Fibroblast of villous mesenchyme (primary cell): Measurements from ENCODE around the gene PCDHGA10. TPM values are rescaled to one million over a fixed set of nuclear protein-coding genes. Genes with fewer than 3 reads are reported as not detected.
A peak's percentile ranks its signal among the peaks of the same experiment; 100 is the strongest.

Experiments used
- DNase-seq: peaks from one replicate; pipeline ENCODE4 v3.0.0-alpha.2; 2010; ENCODE audit warnings: low read depth
- H3K4me3 ChIP-seq: 2 replicates; pipeline ENCODE4 v1.5.1; 2011; ENCODE audit warnings: low read depth, mild to moderate bottlenecking, low read length
- total RNA-seq: library from RNA; depleted of rRNA; stranded (reverse); fragments of >200 nt; gene quantifications from 2 replicates; pipeline ENCODE4 v1.2.3, GENCODE V29; 2012
- TF ChIP-seq, protein P1 (sequence below): IDR thresholded peaks from 2 replicates; pipeline ENCODE4 v1.5.1; 2012; ENCODE audit warnings: low read depth, mild to moderate bottlenecking, low read length; ENCODE audit not compliant: insufficient read depth

Gene PCDHGA10
- total RNA-seq = 11.7 and 12.2 TPM in 2 replicates

DNA sequence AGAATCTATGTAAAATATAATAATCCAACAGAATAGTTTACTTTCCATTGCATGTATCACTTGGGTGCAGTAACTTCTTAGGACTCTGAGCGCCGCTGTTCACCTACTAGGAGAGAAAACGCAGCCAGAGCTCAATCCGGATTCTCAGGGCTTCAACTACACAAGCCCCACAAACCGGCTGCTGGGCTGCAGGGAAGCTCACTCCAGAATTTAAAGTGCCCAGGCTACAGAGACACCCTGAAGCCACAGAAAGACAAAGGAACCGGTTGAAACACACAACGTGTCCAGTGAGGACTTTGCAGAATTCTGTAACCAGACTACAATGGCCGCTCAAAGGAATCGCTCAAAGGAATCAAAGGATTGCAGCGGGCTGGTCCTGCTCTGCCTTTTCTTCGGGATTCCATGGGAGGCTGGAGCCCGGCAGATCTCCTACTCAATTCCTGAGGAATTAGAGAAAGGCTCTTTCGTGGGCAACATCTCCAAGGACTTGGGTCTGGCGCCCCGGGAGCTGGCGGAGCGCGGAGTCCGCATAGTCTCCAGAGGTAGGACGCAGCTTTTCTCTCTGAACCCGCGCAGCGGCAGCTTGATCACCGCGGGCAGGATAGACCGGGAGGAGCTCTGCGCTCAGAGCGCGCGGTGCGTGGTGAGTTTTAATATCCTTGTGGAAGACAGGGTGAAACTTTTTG lies at the start of gene PCDHGA10:
Gene PCDHGA10 (plus strand): TSS at position 134 of the 686 bp plus-strand sequence. CDS start 189 bp downstream, at position 323.
- H3K4me3 ChIP-seq = peak within 1 kb of the TSS; percentile 70
- TF ChIP-seq, protein P1, sequence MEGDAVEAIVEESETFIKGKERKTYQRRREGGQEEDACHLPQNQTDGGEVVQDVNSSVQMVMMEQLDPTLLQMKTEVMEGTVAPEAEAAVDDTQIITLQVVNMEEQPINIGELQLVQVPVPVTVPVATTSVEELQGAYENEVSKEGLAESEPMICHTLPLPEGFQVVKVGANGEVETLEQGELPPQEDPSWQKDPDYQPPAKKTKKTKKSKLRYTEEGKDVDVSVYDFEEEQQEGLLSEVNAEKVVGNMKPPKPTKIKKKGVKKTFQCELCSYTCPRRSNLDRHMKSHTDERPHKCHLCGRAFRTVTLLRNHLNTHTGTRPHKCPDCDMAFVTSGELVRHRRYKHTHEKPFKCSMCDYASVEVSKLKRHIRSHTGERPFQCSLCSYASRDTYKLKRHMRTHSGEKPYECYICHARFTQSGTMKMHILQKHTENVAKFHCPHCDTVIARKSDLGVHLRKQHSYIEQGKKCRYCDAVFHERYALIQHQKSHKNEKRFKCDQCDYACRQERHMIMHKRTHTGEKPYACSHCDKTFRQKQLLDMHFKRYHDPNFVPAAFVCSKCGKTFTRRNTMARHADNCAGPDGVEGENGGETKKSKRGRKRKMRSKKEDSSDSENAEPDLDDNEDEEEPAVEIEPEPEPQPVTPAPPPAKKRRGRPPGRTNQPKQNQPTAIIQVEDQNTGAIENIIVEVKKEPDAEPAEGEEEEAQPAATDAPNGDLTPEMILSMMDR = peak; percentile 86
- DNase-seq = peak; percentile 83

DNA sequence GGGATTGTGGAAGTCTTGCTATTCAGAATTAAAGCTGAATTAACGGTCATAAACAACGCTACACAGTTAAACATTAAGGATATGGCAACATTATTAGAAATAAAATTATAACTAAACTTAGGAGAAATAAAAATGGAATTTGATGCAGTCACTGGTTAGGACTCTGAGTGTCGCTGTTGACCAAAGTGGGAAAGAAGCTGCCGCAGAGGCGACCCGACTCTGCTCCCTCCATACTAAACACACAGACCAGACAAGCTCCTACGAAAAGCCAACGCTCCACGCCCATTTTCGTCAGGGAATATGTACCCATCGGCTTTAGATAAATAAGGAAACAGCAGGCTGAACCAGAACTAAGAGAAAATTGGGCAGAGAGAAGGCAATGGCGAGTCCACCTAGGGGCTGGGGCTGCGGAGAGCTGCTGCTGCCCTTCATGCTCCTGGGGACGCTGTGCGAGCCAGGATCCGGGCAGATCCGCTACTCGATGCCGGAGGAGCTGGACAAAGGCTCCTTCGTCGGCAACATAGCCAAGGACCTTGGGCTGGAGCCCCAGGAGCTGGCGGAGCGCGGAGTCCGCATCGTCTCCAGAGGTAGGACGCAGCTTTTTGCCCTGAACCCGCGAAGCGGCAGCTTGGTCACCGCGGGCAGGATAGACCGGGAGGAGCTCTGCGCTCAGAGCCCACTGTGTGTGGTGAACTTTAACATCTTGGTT lies 48.7 kb upstream of the PCDHGA10 start, which contains the start of gene PCDHGA5:
Gene PCDHGA5 (plus strand): TSS at position 211 of the 709 bp plus-strand sequence. CDS start 169 bp downstream, at position 380.
- DNase-seq = no peak
- H3K4me3 ChIP-seq = no peak within 1 kb of the TSS
- TF ChIP-seq, protein P1 = peak; percentile 2

DNA sequence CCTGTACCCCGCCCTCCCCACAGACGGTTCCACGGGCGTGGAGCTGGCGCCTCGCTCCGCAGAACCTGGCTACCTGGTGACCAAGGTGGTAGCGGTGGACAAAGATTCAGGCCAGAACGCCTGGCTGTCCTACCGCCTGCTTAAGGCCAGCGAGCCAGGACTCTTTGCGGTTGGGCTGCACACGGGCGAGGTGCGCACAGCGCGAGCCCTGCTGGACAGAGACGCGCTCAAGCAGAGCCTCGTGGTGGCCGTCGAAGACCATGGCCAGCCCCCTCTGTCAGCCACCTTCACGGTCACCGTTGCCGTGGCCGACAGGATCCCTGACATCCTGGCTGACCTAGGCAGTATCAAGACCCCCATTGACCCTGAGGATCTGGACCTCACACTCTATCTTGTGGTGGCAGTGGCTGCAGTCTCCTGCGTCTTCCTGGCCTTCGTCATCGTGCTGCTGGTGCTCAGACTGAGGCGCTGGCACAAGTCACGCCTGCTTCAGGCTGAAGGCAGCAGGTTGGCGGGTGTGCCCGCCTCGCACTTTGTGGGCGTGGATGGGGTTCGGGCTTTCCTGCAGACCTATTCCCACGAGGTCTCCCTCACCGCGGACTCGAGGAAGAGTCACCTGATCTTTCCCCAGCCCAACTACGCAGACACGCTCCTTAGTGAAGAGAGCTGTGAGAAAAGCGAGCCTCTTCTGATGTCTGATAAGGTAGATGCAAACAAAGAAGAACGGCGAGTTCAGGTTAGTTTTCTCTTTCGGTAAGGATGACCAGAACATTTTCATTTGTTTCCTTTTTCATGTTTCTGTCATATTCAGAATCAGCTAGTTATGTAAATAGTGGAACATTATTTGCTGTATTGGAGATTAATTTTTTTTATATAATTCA lies 46.5 kb upstream of the PCDHGA10 start:
- H3K4me3 ChIP-seq = no peak overlapping the region
- DNase-seq = no peak
- TF ChIP-seq, protein P1 = no peak

DNA sequence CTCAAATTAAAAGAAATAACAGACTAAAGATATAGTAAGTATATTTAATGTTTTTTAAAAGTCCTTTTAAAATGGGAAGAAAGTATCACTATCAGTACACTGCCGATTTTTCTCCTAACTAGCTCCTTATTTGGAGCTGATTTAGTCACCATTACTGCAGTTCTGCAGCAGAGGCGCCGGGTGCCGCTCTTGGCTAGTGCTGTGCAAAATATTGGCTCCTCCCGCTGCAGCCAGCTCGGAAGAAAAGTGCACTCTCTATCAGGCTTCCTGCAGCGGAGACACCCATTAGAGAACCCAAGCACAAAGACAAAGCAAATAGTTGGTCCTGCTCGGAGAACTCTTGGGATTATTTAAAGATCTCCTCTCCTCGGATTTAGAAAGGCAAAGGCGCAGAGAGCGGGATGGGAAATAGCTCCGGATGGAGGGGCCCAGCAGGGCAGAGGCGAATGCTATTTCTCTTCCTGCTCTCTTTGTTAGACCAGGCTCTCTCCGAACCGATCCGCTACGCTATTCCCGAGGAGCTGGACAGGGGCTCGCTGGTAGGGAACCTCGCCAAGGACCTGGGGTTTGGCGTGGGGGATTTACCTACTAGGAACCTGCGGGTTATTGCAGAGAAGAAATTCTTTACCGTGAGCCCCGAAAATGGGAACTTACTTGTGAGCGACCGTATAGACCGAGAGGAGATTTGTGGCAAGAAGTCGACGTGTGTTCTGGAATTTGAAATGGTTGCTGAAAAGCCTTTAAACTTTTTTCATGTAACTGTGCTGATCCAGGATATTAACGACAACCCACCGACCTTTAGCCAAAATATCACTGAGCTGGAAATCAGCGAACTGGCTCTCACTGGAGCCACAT lies 42.6 kb upstream of the PCDHGA10 start, which contains the start of gene PCDHGB3:
Gene PCDHGB3 (plus strand): TSS at position 249 of the 855 bp plus-strand sequence. CDS start 153 bp downstream, at position 402.
- H3K4me3 ChIP-seq = peak within 1 kb of the TSS; percentile 31
- peak; percentile 54 for DNase-seq
- TF ChIP-seq, protein P1 = peak; percentile 50

DNA sequence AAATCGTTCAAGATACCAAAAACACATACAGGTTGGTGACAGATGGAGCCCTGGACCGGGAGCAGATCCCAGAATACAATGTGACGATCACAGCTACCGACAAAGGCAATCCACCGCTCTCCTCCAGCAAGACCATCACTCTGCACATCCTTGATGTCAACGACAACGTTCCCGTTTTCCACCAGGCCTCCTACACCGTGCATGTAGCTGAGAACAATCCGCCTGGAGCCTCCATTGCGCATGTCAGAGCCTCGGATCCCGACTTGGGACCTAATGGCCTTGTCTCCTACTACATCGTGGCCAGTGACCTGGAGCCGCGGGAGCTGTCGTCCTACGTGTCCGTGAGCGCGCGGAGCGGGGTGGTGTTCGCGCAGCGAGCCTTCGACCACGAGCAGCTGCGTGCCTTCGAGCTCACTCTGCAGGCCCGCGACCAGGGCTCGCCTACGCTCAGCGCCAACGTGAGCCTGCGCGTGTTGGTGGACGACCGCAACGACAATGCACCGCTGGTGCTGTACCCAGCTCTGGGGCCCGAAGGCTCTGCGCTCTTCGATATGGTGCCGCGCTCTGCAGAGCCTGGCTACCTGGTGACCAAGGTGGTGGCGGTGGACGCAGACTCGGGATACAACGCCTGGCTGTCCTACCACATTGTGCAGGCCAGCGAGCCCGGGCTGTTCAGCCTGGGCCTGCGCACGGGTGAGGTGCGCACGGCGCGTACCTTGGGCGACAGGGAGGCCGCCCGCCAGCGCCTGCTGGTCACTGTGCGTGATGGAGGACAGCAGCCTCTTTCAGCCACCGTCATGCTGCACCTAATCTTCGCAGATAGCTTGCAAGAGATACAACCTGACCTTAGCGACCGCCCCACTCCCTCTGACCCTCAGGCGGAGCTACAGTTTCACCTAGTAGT lies 41.0 kb upstream of the PCDHGA10 start:
- no peak overlapping the region for H3K4me3 ChIP-seq
- TF ChIP-seq, protein P1 = no peak
- DNase-seq = no peak
